Measurements from ENCODE around the gene RIPOR3.

RIPOR3 gene

GRCh38 chr20:50728486-50728980 is 37.2 kb upstream of the RIPOR3 start:
- TF ChIP-seq, protein P1, sequence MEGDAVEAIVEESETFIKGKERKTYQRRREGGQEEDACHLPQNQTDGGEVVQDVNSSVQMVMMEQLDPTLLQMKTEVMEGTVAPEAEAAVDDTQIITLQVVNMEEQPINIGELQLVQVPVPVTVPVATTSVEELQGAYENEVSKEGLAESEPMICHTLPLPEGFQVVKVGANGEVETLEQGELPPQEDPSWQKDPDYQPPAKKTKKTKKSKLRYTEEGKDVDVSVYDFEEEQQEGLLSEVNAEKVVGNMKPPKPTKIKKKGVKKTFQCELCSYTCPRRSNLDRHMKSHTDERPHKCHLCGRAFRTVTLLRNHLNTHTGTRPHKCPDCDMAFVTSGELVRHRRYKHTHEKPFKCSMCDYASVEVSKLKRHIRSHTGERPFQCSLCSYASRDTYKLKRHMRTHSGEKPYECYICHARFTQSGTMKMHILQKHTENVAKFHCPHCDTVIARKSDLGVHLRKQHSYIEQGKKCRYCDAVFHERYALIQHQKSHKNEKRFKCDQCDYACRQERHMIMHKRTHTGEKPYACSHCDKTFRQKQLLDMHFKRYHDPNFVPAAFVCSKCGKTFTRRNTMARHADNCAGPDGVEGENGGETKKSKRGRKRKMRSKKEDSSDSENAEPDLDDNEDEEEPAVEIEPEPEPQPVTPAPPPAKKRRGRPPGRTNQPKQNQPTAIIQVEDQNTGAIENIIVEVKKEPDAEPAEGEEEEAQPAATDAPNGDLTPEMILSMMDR (IDR thresholded peaks at IDR 0.05; ENCODE audit: control insufficient read depth, extremely low read depth, insufficient read depth), result no peak
- no peak for DNase-seq (ENCODE audit: low read depth)
- H3K4me3 ChIP-seq (ENCODE audit: low read depth, low read length), result no peak overlapping the region

- H3K4me3 ChIP-seq (ENCODE audit: low read depth, low read length), result no peak overlapping the region
- DNase-seq (ENCODE audit: low read depth), result no peak
- TF ChIP-seq, protein P1 (IDR thresholded peaks at IDR 0.05; ENCODE audit: control insufficient read depth, extremely low read depth, insufficient read depth), result no peak
Measured at GRCh38 chr20:50727792-50728485, 36.6 kb upstream of the RIPOR3 start.

DNA sequence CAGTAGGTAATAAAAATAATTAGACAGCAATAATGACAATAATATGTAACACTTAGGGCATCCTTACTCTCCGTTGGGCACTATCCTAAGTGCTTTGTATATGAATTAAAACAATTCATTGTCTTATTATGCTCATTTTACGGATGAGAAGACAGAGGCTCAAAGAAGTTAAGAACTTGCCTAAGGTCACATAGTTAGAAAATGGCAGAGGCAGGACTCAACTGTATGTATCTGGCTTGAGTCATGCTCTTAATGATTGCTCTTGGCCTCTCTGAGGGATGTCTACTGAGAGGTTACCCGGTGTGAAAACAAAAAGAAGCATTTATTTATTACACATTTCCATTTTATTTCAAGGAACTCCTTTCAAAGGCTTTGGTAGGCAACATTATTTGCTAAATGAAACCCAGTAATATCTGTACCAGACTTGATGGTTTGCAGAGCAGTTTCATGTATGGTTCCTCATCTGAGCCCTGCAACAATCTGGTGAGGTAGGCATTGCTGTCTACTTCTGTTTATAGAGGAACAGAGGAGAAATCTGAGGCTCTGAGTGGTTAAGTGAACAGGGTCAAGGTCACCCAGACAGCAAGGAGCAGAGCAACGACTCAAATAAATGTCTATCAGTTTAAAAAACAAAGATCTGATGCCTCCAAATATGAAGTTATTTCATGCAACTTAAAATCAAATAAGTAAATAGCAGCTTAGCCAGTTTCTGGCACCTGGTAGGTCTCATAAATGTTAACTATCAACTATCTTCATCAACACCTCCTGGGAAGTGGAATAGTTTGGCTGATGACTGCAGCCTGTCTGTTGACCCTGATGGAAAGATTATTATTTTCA is 35.8 kb upstream of the RIPOR3 start:
- no peak for DNase-seq (ENCODE audit: low read depth)
- no peak overlapping the region for H3K4me3 ChIP-seq (ENCODE audit: low read depth, low read length)
- TF ChIP-seq, protein P1 (IDR thresholded peaks at IDR 0.05; ENCODE audit: control insufficient read depth, extremely low read depth, insufficient read depth), result no peak

DNA sequence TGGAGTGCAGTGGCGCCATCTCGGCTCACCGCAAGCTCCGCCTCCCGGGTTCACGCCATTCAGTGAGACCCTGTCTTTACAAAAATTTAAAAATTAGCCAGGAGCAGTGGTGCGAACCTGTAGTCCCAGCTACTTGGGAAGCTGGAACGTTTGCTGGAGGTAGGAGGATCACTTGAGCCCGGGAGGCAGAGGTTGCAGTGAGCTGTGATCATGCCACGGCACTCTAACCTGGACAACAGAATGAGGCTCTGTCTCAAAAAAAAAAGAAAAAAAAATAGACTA is 34.3 kb upstream of the RIPOR3 start:
- TF ChIP-seq, protein P1 (IDR thresholded peaks at IDR 0.05; ENCODE audit: control insufficient read depth, extremely low read depth, insufficient read depth), result no peak
- DNase-seq (ENCODE audit: low read depth), result no peak
- no peak overlapping the region for H3K4me3 ChIP-seq (ENCODE audit: low read depth, low read length)

DNA sequence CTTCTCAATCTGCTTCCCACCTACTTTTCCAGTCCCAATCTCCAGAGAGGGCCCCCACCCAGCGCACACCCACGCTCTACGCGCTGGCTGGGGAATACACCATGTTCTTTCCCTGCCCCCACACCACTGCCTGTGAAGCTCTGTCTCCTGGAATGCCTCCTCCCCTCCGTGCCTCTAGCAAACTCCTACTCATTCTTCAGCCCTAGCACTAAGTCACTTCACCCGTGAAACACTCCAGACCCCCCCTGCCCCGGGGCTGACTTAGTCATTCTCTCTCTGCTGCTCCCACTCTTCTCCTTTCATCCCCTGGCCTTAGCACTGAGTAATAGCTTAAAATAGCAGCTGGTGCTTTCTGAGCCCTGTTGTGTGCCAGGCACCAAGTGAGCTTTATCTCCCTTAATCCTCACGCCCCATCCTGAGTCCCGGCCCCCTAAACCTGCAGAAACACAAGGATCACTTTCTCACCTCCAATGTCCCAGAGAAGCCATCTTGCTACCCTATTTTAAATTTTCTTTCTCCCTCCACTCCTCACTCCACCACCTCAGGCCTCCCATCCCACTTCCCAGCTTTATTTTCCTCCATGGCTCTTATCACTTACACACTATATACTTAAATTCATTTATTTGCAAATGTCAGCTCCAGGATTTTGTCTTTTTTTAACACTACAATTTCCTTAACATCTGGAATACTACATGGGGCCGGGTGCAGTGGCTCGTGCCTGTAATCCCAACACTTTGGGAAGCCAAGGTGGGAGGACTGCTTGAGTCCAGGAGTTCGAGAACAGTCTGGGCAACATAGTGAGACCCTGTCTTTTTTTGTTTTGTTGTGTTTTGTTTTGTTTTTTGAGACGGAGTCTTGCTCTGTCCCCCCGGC is 33.7 kb upstream of the RIPOR3 start:
- TF ChIP-seq, protein P1 (IDR thresholded peaks at IDR 0.05; ENCODE audit: control insufficient read depth, extremely low read depth, insufficient read depth), result no peak
- no peak for DNase-seq (ENCODE audit: low read depth)
- H3K4me3 ChIP-seq (ENCODE audit: low read depth, low read length), result no peak overlapping the region

DNA sequence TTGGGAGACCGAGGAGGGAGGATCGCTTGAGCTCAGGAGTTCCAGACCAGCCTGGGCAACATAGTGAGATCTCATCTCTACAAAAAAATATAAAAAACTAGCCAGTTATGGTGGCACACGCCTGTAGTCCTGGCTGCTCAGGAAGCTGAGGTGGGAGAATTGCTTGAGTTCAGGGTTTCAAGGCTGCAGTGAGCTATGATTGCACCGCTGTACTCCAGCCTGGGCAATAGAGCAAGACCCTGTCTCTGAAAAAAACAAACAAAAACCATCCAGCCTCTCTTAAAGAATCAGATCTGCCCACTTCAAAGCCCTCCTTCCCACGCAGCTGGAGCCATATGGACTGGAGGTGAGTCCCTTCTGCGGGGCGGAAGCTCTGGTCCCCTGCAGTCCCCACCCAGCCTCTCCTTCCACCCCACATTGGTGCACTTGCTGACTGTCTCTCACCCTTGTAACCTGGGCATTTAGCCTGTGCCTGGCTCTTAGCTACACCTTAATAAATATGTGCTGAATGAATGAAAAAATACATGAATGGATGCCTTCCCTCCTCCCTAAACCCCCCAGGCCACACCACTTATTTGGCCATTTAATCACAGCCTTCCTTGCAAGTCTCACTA is 32.9 kb upstream of the RIPOR3 start:
- no peak for DNase-seq (ENCODE audit: low read depth)
- no peak overlapping the region for H3K4me3 ChIP-seq (ENCODE audit: low read depth, low read length)
- TF ChIP-seq, protein P1 (IDR thresholded peaks at IDR 0.05; ENCODE audit: control insufficient read depth, extremely low read depth, insufficient read depth), result no peak
